H1 (cell line): ENCODE results near the gene LEKR1.

Experiments used
- BACH1 ChIP-seq: IDR thresholded peaks from 2 replicates; pipeline ENCODE4 v1.6.1; 2012; ENCODE audit warnings: low read length, improper control_type of control experiment
- CTCF ChIP-seq, 3 experiments: IDR thresholded peaks; 1 replicate in 2 of 3; 2 replicates in 1 of 3; pipeline versions ENCODE4 v1.5.1 to v1.6.1; 2011; ENCODE audit warnings: low read length in 3 of 3, mild to moderate bottlenecking in 3 of 3, inconsistent platforms in 2 of 3, low read depth in 1 of 3, moderate library complexity in 1 of 3; ENCODE audit not compliant: insufficient read depth in 1 of 3; ENCODE audit errors: control extremely low read depth in 1 of 3
- EGR1 ChIP-seq: IDR thresholded peaks from 2 replicates; pipeline ENCODE4 v1.6.1; 2011; ENCODE audit warnings: low read depth, low read length, borderline replicate concordance
- EZH2 ChIP-seq: fragments of 200-600 bp; sonication (generic); IDR thresholded peaks from 2 replicates; pipeline ENCODE4 v1.7.1; 2012; ENCODE audit warnings: low read depth, mild to moderate bottlenecking, moderate library complexity, low read length, inconsistent platforms; ENCODE audit not compliant: severe bottlenecking
- FOSL1 ChIP-seq: IDR thresholded peaks from 2 replicates; pipeline ENCODE4 v1.6.1; 2011; ENCODE audit warnings: mild to moderate bottlenecking, low read depth, low read length, moderate library complexity; ENCODE audit not compliant: insufficient read depth
- GABPA ChIP-seq: IDR thresholded peaks from 2 replicates; pipeline ENCODE4 v1.6.1; 2011; ENCODE audit warnings: mild to moderate bottlenecking, low read length, moderate library complexity, borderline replicate concordance; ENCODE audit not compliant: insufficient read depth
- PHF8 ChIP-seq: fragments of 200-600 bp; sonication (generic); conservative IDR thresholded peaks from 2 replicates; pipeline ENCODE4 v1.7.1; 2012; ENCODE audit warnings: low read depth, mild to moderate bottlenecking, inconsistent platforms, low read length, moderate library complexity
- POLR2AphosphoS5 ChIP-seq: IDR thresholded peaks from 2 replicates; pipeline ENCODE4 v1.6.1; 2011; ENCODE audit warnings: low read depth, low read length
- RAD21 ChIP-seq, 2 experiments: IDR thresholded peaks in 1 of 2; conservative IDR thresholded peaks in 1 of 2; 2 replicates each; pipeline ENCODE4 v1.6.1; 2011; ENCODE audit warnings: low read depth in 2 of 2, low read length in 2 of 2, improper control_type of control experiment in 1 of 2, inconsistent platforms in 1 of 2, mild to moderate bottlenecking in 1 of 2, moderate library complexity in 1 of 2
- SRF ChIP-seq: IDR thresholded peaks from 2 replicates; pipeline ENCODE4 v1.6.1; 2011; ENCODE audit warnings: mild to moderate bottlenecking, low read depth, low read length, moderate library complexity
- TAF1 ChIP-seq: IDR thresholded peaks from 2 replicates; pipeline ENCODE4 v1.6.1; 2011; ENCODE audit warnings: mild to moderate bottlenecking, low read depth, low read length
- TEAD4 ChIP-seq: IDR thresholded peaks from 2 replicates; pipeline ENCODE4 v1.6.1; 2012; ENCODE audit warnings: low read depth, low read length, inconsistent platforms, mixed read lengths
- YY1 ChIP-seq: IDR thresholded peaks from 2 replicates; pipeline ENCODE4 v1.6.1; 2011; ENCODE audit warnings: low read depth, mild to moderate bottlenecking, low read length

- TF ChIP-seq TAF1 (no peak), CTCF (IDR thresholded peaks at IDR 0.05; ENCODE audit: control extremely low read depth in 1 of 3, insufficient read depth in 1 of 3, low read depth in 1 of 3, low read length in 3 of 3) (no peak), YY1 (no peak), GABPA (no peak), PHF8 (no peak), POLR2AphosphoS5 (no peak), EGR1 (no peak), SRF (no peak), EZH2 (no peak), BACH1 (no peak), RAD21 (IDR thresholded peaks at IDR 0.05 in 1 of 2, conservative IDR thresholded peaks at IDR 0.05 in 1 of 2; ENCODE audit: low read depth in 2 of 2, low read length in 2 of 2) (no peak), TEAD4 (no peak), FOSL1 (no peak)
Observed at GRCh38 chr3:157094301-157094700, 268.1 kb downstream of the LEKR1 start.
